Colonic mucosa (tissue), 4 donors: ENCODE results near the gene TRIM3. TPM values are rescaled to one million over a fixed set of nuclear protein-coding genes. Genes with fewer than 3 reads are reported as not detected.

Experiments used
- DNase-seq: peaks from one replicate; pipeline ENCODE4 v3.0.0-alpha.2; 2020
- H3K27ac ChIP-seq: fragments of 200-600 bp; one replicate; pipeline ENCODE4 v1.8.0; 2021
- H3K27me3 ChIP-seq: fragments of 200-600 bp; one replicate; pipeline ENCODE4 v1.8.0; 2021
- H3K36me3 ChIP-seq: fragments of 200-600 bp; one replicate; pipeline ENCODE4 v1.8.0; 2021
- H3K4me1 ChIP-seq: fragments of 200-600 bp; one replicate; pipeline ENCODE4 v1.8.0; 2021; ENCODE audit warnings: mild to moderate bottlenecking
- H3K4me3 ChIP-seq: fragments of 200-600 bp; one replicate; pipeline ENCODE4 v1.8.0; 2021
- H3K9ac ChIP-seq, 2 donors: one replicate each; pipeline ENCODE4 v1.7.0; 2013; ENCODE audit warnings: control low read depth in 2 of 2, low read depth in 2 of 2, low read length in 2 of 2
- H3K9me3 ChIP-seq: fragments of 200-600 bp; one replicate; pipeline ENCODE4 v1.8.0; 2021
- intact Hi-C: fragments of 100-400 bp; cut with DNase I; formaldehyde crosslinking; loops from one replicate; pipeline ENCODE4 v1.14.1; 2022
- total RNA-seq, 2 donors: library from RNA; stranded (reverse); fragmentation: NEBNext Ultra II Directional in 1 of 2; extraction: Animal tissue kit (Norgen Biotek cat#: 25700) in 1 of 2; gene quantifications; one replicate each; pipeline ENCODE4 v1.2.1, GENCODE V29; 2021
- TF ChIP-seq, protein P1 (sequence below): fragments of 200-600 bp; IDR thresholded peaks from one replicate; pipeline ENCODE4 v1.8.0; 2022; ENCODE audit warnings: antibody characterized with exemption, mild to moderate bottlenecking
- donor health status: healthy.
- donor health status: DM: no; HTN: no; CAD: no.
- donor health status: DM: no; HTN: no; CAD: no.

Gene TRIM3
- total RNA-seq, 2 donors from 2014 or later, result 30.0 to 59.0 TPM

DNA sequence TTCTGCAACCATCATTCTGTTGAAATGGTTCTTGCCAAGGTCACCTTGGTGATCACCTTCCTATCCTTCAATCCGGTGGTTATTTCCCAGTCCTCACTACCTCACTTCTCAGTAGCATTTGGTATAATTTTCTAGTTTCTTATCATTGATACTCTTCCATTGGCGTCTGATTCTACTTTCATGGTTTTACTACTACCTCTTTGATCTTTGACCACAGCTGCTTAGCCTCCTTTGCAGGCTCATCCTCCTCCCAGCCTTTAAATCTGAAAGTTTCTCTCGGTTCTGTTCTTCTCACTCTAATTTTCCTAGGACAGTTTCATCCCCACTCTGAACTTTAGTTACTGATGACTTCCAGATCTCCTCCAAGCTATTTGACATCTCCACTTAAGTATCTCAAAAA is 12.5 kb upstream of the TRIM3 start:
- H3K4me1 ChIP-seq, result peaks cover 10% of the 10 kb centered on the region
- no peak overlapping the region for H3K4me3 ChIP-seq

DNA sequence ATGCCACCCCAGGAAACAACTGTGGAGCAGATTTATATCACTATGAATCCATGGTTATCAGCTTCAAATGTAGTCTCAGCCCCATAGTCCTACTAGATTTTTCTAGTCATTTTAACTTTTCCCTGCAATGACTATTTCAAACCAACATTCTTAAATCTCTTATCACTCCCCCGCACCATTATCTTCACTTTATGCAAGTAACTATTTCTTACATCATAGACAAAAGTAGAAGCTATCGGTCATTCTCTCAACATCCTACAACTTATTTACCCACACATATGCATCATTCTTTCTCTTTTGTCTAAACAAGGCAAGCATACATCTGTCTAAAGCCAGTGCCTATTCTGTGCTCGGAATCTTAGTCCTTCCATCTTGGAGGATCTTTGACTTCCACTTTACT is 11.9 kb upstream of the TRIM3 start:
- no peak for DNase-seq
- Histone ChIP-seq H3K27me3 (no peaks in the 10 kb centered on the region), H3K4me3 (no peak overlapping the region), H3K27ac (no peak overlapping the region), H3K4me1 (peaks cover 10% of the 10 kb centered on the region), H3K9ac (no peak overlapping the region), H3K9me3 (no peaks in the 10 kb centered on the region), H3K36me3 (no peaks in the 10 kb centered on the region)
- intact Hi-C loops, result no loop called here
- TF ChIP-seq, protein P1, sequence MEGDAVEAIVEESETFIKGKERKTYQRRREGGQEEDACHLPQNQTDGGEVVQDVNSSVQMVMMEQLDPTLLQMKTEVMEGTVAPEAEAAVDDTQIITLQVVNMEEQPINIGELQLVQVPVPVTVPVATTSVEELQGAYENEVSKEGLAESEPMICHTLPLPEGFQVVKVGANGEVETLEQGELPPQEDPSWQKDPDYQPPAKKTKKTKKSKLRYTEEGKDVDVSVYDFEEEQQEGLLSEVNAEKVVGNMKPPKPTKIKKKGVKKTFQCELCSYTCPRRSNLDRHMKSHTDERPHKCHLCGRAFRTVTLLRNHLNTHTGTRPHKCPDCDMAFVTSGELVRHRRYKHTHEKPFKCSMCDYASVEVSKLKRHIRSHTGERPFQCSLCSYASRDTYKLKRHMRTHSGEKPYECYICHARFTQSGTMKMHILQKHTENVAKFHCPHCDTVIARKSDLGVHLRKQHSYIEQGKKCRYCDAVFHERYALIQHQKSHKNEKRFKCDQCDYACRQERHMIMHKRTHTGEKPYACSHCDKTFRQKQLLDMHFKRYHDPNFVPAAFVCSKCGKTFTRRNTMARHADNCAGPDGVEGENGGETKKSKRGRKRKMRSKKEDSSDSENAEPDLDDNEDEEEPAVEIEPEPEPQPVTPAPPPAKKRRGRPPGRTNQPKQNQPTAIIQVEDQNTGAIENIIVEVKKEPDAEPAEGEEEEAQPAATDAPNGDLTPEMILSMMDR, result no peak

More for the DNA sequence above, 12.5 kb upstream of the TRIM3 start:
- TF ChIP-seq, protein P1, result no peak
- Histone ChIP-seq H3K9me3 (no peaks in the 10 kb centered on the region), H3K27me3 (no peaks in the 10 kb centered on the region), H3K9ac (no peak overlapping the region), H3K27ac (peak overlapping the region; percentile 29), H3K36me3 (no peaks in the 10 kb centered on the region)
- DNase-seq, result no peak
- intact Hi-C loops, result no loop called here

DNA sequence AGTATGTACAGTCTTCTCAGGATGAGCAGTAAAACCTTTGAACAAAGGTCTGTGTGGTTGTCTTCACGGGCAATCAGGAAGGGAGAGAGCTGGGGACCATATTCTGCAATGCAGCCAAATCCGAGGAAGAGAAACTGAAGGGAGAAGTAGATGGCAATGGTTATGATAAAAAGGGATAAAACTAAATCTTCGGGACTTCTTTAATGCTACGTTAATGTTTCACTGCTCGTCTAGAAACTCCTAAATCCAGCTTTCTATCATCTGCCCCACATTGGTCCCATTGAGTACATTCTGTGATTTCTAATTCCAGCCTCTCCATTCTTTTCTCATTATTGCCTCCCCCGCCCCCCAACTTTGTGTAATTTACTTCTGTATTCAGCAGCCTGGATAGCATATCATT is 9.3 kb upstream of the TRIM3 start:
- H3K4me3 ChIP-seq, result peak overlapping the region; percentile 64
- H3K9ac ChIP-seq, result no peak overlapping the region
- H3K4me1 ChIP-seq, result peaks cover 10% of the 10 kb centered on the region
- no peaks in the 10 kb centered on the region for H3K36me3 ChIP-seq
- TF ChIP-seq, protein P1, result no peak
- intact Hi-C loops, result no loop called here
- H3K27ac ChIP-seq, result peak overlapping the region; percentile 87
- no peak for DNase-seq
- H3K27me3 ChIP-seq, result no peaks in the 10 kb centered on the region
- H3K9me3 ChIP-seq, result no peaks in the 10 kb centered on the region

DNA sequence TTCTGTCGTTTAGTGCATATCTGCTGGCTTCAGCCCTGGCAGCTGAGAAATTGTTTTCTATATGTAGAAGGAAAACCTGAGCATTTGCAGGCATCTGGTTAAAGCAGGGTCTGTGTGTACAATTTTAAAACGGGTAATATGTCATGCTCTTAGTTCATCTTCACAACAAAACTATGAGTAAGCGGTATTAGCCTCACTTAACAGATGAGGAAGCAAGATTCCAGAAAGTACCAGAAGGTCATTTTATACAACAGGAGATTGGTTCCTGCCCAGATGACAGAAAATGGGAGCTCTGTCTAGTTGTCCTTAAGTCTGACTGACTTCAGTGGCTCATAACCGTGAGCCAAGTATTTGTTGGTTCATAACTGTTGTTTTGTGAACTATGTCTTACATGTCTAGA is 8.7 kb upstream of the TRIM3 start:
- TF ChIP-seq, protein P1, result no peak
- no peaks in the 10 kb centered on the region for H3K36me3 ChIP-seq
- no peaks in the 10 kb centered on the region for H3K9me3 ChIP-seq
- H3K27ac ChIP-seq, result peak overlapping the region; percentile 87
- H3K9ac ChIP-seq, result peak overlapping the region; percentile 78 to 90
- no peaks in the 10 kb centered on the region for H3K27me3 ChIP-seq
- DNase-seq, result no peak
- H3K4me1 ChIP-seq, result peaks cover 10% of the 10 kb centered on the region
- intact Hi-C loops, result no loop called here
- H3K4me3 ChIP-seq, result peak overlapping the region; percentile 64

DNA sequence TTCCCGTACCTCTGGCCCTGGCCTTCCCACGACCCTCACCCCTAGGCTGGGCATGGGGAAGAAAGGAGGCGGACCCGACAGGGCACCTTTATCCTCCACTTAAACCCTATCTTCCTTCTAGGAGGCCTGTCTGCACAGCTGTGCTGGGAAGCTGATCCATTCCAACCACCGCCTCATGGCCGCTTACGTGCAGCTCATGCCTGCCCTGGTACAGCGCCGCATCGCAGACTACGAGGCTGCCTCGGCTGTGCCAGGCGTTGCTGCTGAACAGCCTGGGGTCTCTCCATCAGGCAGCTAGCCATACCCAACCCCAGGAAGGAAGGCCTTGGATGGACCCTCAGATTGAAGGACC is 8.2 kb upstream of the TRIM3 start:
- TF ChIP-seq, protein P1, result no peak
- Histone ChIP-seq H3K9ac (peak overlapping the region; percentile 78 to 90), H3K36me3 (no peaks in the 10 kb centered on the region), H3K9me3 (no peaks in the 10 kb centered on the region), H3K4me3 (peak overlapping the region; percentile 64), H3K27ac (peak overlapping the region; percentile 87), H3K4me1 (peaks cover 10% of the 10 kb centered on the region), H3K27me3 (no peaks in the 10 kb centered on the region)
- intact Hi-C loops, result no loop called here
- DNase-seq, result no peak
